SK-N-SH (cell line): ENCODE measurements around the gene HSFX4. TPM values are rescaled to one million over a fixed set of nuclear protein-coding genes. Genes with fewer than 3 reads are reported as not detected.

ENCODE experiments used
- CTCF ChIA-PET: fragments of 300-600, 350-600 bp; formaldehyde crosslinking; extraction: SDS; loops from one replicate; lab custom pipeline; 2021; lab: Yijun Ruan, JAX
- POLR2A ChIA-PET: fragments of 350-600 bp; sonication (Branson Sonifier 250); formaldehyde crosslinking; extraction: SDS; loops from one replicate; lab custom pipeline; 2020; ENCODE audit warnings: antibody characterized with exemption, inconsistent platforms; lab: Yijun Ruan, JAX
- DNase-seq: peaks from one replicate; pipeline ENCODE4 v3.0.0; 2012
- H2AFZ ChIP-seq: fragments of 200-600 bp; sonication (generic); 2 replicates; pipeline ENCODE4 v1.8.1; 2016; ENCODE audit warnings: antibody characterized with exemption, mild to moderate bottlenecking, low read depth
- H3F3A ChIP-seq: fragments of 200-600 bp; sonication (generic); replicated peaks from 2 replicates; pipeline ENCODE3; 2016; ENCODE audit warnings: antibody characterized with exemption, mild to moderate bottlenecking; ENCODE audit not compliant: insufficient read depth
- H3K27ac ChIP-seq, 2 experiments: fragments of 200-500 bp in 1 of 2; fragments of 200-600 bp in 1 of 2; sonication (Bioruptor generic) in 1 of 2; sonication (generic), shearing (Covaris generic) in 1 of 2; 2 replicates each; pipeline versions ENCODE4 v1.5.1 to v1.6.1; 2014 to 2016; ENCODE audit warnings: low read depth in 2 of 2, inconsistent platforms in 1 of 2, low read length in 1 of 2, mild to moderate bottlenecking in 1 of 2, mixed read lengths in 1 of 2
- H3K27me3 ChIP-seq: fragments of 200-600 bp; sonication (generic), shearing (Covaris generic); 2 replicates; pipeline ENCODE4 v1.6.1; 2016; ENCODE audit warnings: mixed run types; ENCODE audit not compliant: insufficient read depth
- H3K36me3 ChIP-seq, 2 experiments: fragments of 200-500 bp in 1 of 2; fragments of 200-600 bp in 1 of 2; sonication (Bioruptor generic) in 1 of 2; sonication (generic) in 1 of 2; replicated peaks in 1 of 2; 2 replicates each; pipeline versions ENCODE3 to v1.5.1; 2014 to 2016; ENCODE audit warnings: low read length in 1 of 2, mild to moderate bottlenecking in 1 of 2; ENCODE audit not compliant: insufficient read depth in 2 of 2, control insufficient read depth in 1 of 2
- H3K4me1 ChIP-seq, 2 experiments: fragments of 200-500 bp in 1 of 2; fragments of 200-600 bp in 1 of 2; sonication (Bioruptor generic) in 1 of 2; sonication (generic), shearing (Covaris generic) in 1 of 2; 2 replicates each; pipeline versions ENCODE4 v1.5.1 to v1.6.1; 2014 to 2016; ENCODE audit warnings: low read depth in 1 of 2, low read length in 1 of 2, mixed run types in 1 of 2; ENCODE audit not compliant: insufficient read depth in 2 of 2, control insufficient read depth in 1 of 2
- H3K4me2 ChIP-seq: fragments of 200-600 bp; sonication (generic), shearing (Covaris generic); 2 replicates; pipeline ENCODE4 v1.6.1; 2017; ENCODE audit warnings: mixed run types
- H3K4me3 ChIP-seq, 2 experiments: fragments of 200-500 bp in 1 of 2; fragments of 200-600 bp in 1 of 2; sonication (Bioruptor generic) in 1 of 2; sonication (generic), shearing (Covaris generic) in 1 of 2; 2 replicates each; pipeline versions ENCODE4 v1.5.1 to v1.8.1; 2014 to 2016; ENCODE audit warnings: low read depth in 2 of 2, inconsistent platforms in 1 of 2, low read length in 1 of 2, mild to moderate bottlenecking in 1 of 2, mixed read lengths in 1 of 2, moderate library complexity in 1 of 2
- H3K79me2 ChIP-seq: fragments of 200-600 bp; sonication (generic); 2 replicates; pipeline ENCODE4 v1.8.1; 2017; ENCODE audit warnings: mild to moderate bottlenecking; ENCODE audit not compliant: insufficient read depth
- H3K9ac ChIP-seq: fragments of 200-600 bp; sonication (generic); 2 replicates; pipeline ENCODE4 v1.6.1; 2017; ENCODE audit warnings: mixed run types
- H3K9me2 ChIP-seq: fragments of 200-600 bp; sonication (generic); 2 replicates; pipeline ENCODE4 v1.6.1; 2017; ENCODE audit warnings: mixed run types
- H3K9me3 ChIP-seq: fragments of 200-600 bp; sonication (generic); 2 replicates; pipeline ENCODE4 v1.6.1; 2017; ENCODE audit warnings: mixed run types, mild to moderate bottlenecking, moderate library complexity
- H4K20me1 ChIP-seq: fragments of 200-600 bp; sonication (generic); 2 replicates; pipeline ENCODE4 v1.6.1; 2017; ENCODE audit warnings: mild to moderate bottlenecking, mixed run types; ENCODE audit not compliant: insufficient read depth
- ELF1 ChIP-seq: IDR thresholded peaks from 2 replicates; pipeline ENCODE4 v1.4.0; 2012
- EP300 ChIP-seq, 2 experiments: IDR thresholded peaks; 2 replicates each; pipeline versions ENCODE4 v1.4.0 to v1.6.1; 2012; ENCODE audit warnings: borderline replicate concordance in 1 of 2, low read depth in 1 of 2, low read length in 1 of 2
- FOSL2 ChIP-seq: IDR thresholded peaks from 2 replicates; pipeline ENCODE4 v1.4.0; 2012; ENCODE audit warnings: low read depth, mild to moderate bottlenecking, moderate library complexity, borderline replicate concordance
- FOXJ3 ChIP-seq: sonication (generic); formaldehyde crosslinking; IDR thresholded peaks from 2 replicates; pipeline ENCODE4 v1.5.1; 2020; ENCODE audit warnings: mild to moderate bottlenecking, missing genetic modification reagents
- GATA2 ChIP-seq: sonication (generic); formaldehyde crosslinking; IDR thresholded peaks from 2 replicates; pipeline ENCODE4 v1.5.0; 2020; ENCODE audit warnings: mild to moderate bottlenecking, missing genetic modification reagents
- MXI1 ChIP-seq: IDR thresholded peaks from 2 replicates; pipeline ENCODE4 v1.6.1; 2012; ENCODE audit warnings: mild to moderate bottlenecking, low read depth, low read length, improper control_type of control experiment
- NFIC ChIP-seq: IDR thresholded peaks from 2 replicates; pipeline ENCODE4 v1.4.0; 2012; ENCODE audit warnings: borderline replicate concordance
- NRF1 ChIP-seq: IDR thresholded peaks from 2 replicates; pipeline ENCODE4 v1.6.1; 2012; ENCODE audit warnings: low read depth, mild to moderate bottlenecking, low read length
- POLR2AphosphoS5 ChIP-seq: IDR thresholded peaks from 2 replicates; pipeline ENCODE4 v1.6.1; 2012; ENCODE audit warnings: low read depth, low read length
- RAD21 ChIP-seq: IDR thresholded peaks from 2 replicates; pipeline ENCODE4 v1.6.1; 2012; ENCODE audit warnings: mild to moderate bottlenecking, low read length
- RFX5 ChIP-seq: IDR thresholded peaks from 2 replicates; pipeline ENCODE4 v1.6.1; 2012; ENCODE audit warnings: mild to moderate bottlenecking, improper control_type of control experiment, low read length
- RXRA ChIP-seq: IDR thresholded peaks from 2 replicates; pipeline ENCODE4 v1.4.0; 2012; ENCODE audit warnings: low read depth, mild to moderate bottlenecking, borderline replicate concordance
- SIN3A ChIP-seq: IDR thresholded peaks from 2 replicates; pipeline ENCODE4 v1.6.1; 2012; ENCODE audit warnings: low read depth, mild to moderate bottlenecking, low read length, moderate library complexity, borderline replicate concordance
- SMC3 ChIP-seq: IDR thresholded peaks from 2 replicates; pipeline ENCODE4 v1.6.1; 2012; ENCODE audit warnings: low read depth, low read length, improper control_type of control experiment
- TCF12 ChIP-seq: IDR thresholded peaks from 2 replicates; pipeline ENCODE4 v1.4.0; 2012
- ZBTB33 ChIP-seq: IDR thresholded peaks from 2 replicates; pipeline ENCODE4 v1.4.0; 2012; ENCODE audit warnings: low read depth, borderline replicate concordance
- WGBS: methylation state at CpG from one replicate; pipeline ENCODE4 v1.1.6; 2017; ENCODE audit warnings: low lambda C conversion rate; 5-methylcytosine and 5-hydroxymethylcytosine counted together
- polyA plus RNA-seq, 3 experiments: library from polyadenylated mRNA; depleted of rRNA; stranded (reverse); fragments of >200 nt; gene quantifications; 2 replicates each; pipeline ENCODE4 v1.2.3, GENCODE V29; 2012
- TF ChIP-seq, protein P1 (sequence below): IDR thresholded peaks from 2 replicates; pipeline ENCODE4 v1.4.0; 2012; ENCODE audit warnings: low read depth, borderline replicate concordance
- TF ChIP-seq, protein P2 (sequence below): IDR thresholded peaks from 2 replicates; pipeline ENCODE4 v1.6.1; 2012; ENCODE audit warnings: mild to moderate bottlenecking, low read depth, low read length, moderate library complexity
- TF ChIP-seq, protein P3 (sequence below): fragments of 150-350 bp; IDR thresholded peaks from 2 replicates; pipeline ENCODE4 v1.6.1; 2017; ENCODE audit warnings: antibody characterized with exemption, low read length, low read depth, borderline replicate concordance

The HSFX4 gene
- polyA plus RNA-seq, 1 of the 3 experiments (the other 2 are of a cell fraction): not detected

- Histone ChIP-seq H3K9me3 (no peaks in the 10 kb centered on the region), H3K36me3 (peaks cover 0 to 11% of the 10 kb centered on the region in 2 experiments), H3F3A (peaks cover 10% of the 10 kb centered on the region), H3K79me2 (no peaks in the 10 kb centered on the region), H3K9me2 (no peaks in the 10 kb centered on the region), H3K9ac (no peak overlapping the region), H3K4me2 (no peak overlapping the region), H3K27ac (peak overlapping the region in 1 of 2 experiments; percentile 22; a peak in 2 of 4 replicates), H2AFZ (no peak overlapping the region), H4K20me1 (no peaks in the 10 kb centered on the region), H3K4me1 (no peaks in the 10 kb centered on the region), H3K4me3 (no peak overlapping the region), H3K27me3 (no peaks in the 10 kb centered on the region)
- no peak for DNase-seq
- no peak for TF ChIP-seq NFIC
- TF ChIP-seq MXI1: no peak
- TF ChIP-seq NRF1: no peak
- TF ChIP-seq, protein P1, sequence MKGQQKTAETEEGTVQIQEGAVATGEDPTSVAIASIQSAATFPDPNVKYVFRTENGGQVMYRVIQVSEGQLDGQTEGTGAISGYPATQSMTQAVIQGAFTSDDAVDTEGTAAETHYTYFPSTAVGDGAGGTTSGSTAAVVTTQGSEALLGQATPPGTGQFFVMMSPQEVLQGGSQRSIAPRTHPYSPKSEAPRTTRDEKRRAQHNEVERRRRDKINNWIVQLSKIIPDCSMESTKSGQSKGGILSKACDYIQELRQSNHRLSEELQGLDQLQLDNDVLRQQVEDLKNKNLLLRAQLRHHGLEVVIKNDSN: no peak
- TF ChIP-seq, protein P2, sequence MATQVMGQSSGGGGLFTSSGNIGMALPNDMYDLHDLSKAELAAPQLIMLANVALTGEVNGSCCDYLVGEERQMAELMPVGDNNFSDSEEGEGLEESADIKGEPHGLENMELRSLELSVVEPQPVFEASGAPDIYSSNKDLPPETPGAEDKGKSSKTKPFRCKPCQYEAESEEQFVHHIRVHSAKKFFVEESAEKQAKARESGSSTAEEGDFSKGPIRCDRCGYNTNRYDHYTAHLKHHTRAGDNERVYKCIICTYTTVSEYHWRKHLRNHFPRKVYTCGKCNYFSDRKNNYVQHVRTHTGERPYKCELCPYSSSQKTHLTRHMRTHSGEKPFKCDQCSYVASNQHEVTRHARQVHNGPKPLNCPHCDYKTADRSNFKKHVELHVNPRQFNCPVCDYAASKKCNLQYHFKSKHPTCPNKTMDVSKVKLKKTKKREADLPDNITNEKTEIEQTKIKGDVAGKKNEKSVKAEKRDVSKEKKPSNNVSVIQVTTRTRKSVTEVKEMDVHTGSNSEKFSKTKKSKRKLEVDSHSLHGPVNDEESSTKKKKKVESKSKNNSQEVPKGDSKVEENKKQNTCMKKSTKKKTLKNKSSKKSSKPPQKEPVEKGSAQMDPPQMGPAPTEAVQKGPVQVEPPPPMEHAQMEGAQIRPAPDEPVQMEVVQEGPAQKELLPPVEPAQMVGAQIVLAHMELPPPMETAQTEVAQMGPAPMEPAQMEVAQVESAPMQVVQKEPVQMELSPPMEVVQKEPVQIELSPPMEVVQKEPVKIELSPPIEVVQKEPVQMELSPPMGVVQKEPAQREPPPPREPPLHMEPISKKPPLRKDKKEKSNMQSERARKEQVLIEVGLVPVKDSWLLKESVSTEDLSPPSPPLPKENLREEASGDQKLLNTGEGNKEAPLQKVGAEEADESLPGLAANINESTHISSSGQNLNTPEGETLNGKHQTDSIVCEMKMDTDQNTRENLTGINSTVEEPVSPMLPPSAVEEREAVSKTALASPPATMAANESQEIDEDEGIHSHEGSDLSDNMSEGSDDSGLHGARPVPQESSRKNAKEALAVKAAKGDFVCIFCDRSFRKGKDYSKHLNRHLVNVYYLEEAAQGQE: no peak
- no peak for TF ChIP-seq SIN3A
- no peak for TF ChIP-seq FOSL2
- CTCF ChIA-PET: interaction anchor here (0.7 to 2.1 kb wide), 5 partner anchors 35 to 766 kb away, joined by 3 to 6 read pairs (median 3); no protein-coding TSS in a partner anchor
- 44% methylated on average over 6 of the region's 6 CpGs for WGBS
- POLR2A ChIA-PET: interaction anchor here (2.6 kb wide), 1 partner anchor 10 kb away, joined by 8 read pairs; no protein-coding TSS in a partner anchor
These were observed 20.5 kb downstream of the HSFX4 start for GRCh38 chrX:149949743-149950436.

GRCh38 chrX:149950681-149951080 lies 21.3 kb downstream of the HSFX4 start:
- Histone ChIP-seq H3K4me2 (no peak overlapping the region), H3K9ac (no peak overlapping the region), H3K27me3 (no peaks in the 10 kb centered on the region), H3K9me3 (no peaks in the 10 kb centered on the region), H2AFZ (no peak overlapping the region), H3K27ac (peak overlapping the region in 1 of 2 experiments; percentile 22; a peak in 1 of 4 replicates), H3K4me1 (no peaks in the 10 kb centered on the region), H4K20me1 (no peaks in the 10 kb centered on the region), H3K9me2 (no peaks in the 10 kb centered on the region), H3K79me2 (no peaks in the 10 kb centered on the region; the same call in 1 of the 2 replicates), H3K4me3 (no peak overlapping the region), H3K36me3 (peaks cover 0 to 11% of the 10 kb centered on the region in 2 experiments), H3F3A (peaks cover 10% of the 10 kb centered on the region)
- ChIA-PET CTCF (interaction anchor here (0.7 to 2.1 kb wide), 5 partner anchors 35 to 765 kb away, joined by 3 to 6 read pairs (median 3); no protein-coding TSS in a partner anchor), POLR2A (interaction anchor here (2.6 kb wide), 1 partner anchor 11 kb away, joined by 8 read pairs; no protein-coding TSS in a partner anchor)
- 16% methylated on average over 1 of the region's 1 CpG for WGBS
- peak; percentile 18 for DNase-seq
- TF ChIP-seq FOSL2 (no peak), RFX5 (no peak), ELF1 (no peak), POLR2AphosphoS5 (no peak), EP300 (IDR thresholded peaks at IDR 0.05; ENCODE audit: borderline replicate concordance in 1 of 2, low read depth in 1 of 2, low read length in 1 of 2) (no peak), RXRA (no peak), SMC3 (peak; percentile 38; the same call in 1 of the 2 replicates), RAD21 (peak; percentile 49), GATA2 (CRISPR knock-in tag) (no peak), ZBTB33 (no peak), SIN3A (no peak), FOXJ3 (no peak), TCF12 (no peak)
- TF ChIP-seq, protein P3, sequence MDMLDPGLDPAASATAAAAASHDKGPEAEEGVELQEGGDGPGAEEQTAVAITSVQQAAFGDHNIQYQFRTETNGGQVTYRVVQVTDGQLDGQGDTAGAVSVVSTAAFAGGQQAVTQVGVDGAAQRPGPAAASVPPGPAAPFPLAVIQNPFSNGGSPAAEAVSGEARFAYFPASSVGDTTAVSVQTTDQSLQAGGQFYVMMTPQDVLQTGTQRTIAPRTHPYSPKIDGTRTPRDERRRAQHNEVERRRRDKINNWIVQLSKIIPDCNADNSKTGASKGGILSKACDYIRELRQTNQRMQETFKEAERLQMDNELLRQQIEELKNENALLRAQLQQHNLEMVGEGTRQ: no peak
